Bronchial epithelial cell (primary cell): ENCODE measurements around the gene KSR1. TPM values are rescaled to one million over a fixed set of nuclear protein-coding genes. Genes with fewer than 3 reads are reported as not detected.
A peak's percentile ranks its signal among the peaks of the same experiment; 100 is the strongest.
"Not testable (repeated sequence)": the region's sequence is repeated elsewhere in the genome, so short reads cannot be mapped to it uniquely, and the experiment has no call there.

Experiments used
- DNase-seq: peaks from one replicate; pipeline ENCODE4 v3.0.0-alpha.2; 2010; ENCODE audit warnings: low read depth
- FAIRE-seq: peaks from 2 replicates; lab custom pipeline; 2011; peaks lifted over from hg19 to GRCh38; lab: Jason Lieb, UNC
- H3K27me3 ChIP-seq: 2 replicates; pipeline ENCODE4 v1.5.1; 2011; ENCODE audit warnings: low read length; ENCODE audit not compliant: control insufficient read depth, insufficient read depth
- H3K36me3 ChIP-seq: 2 replicates; pipeline ENCODE4 v1.5.1; 2011; ENCODE audit warnings: low read length; ENCODE audit not compliant: control insufficient read depth, insufficient read depth
- H3K4me3 ChIP-seq: 2 replicates; pipeline ENCODE4 v1.5.1; 2011; ENCODE audit warnings: mild to moderate bottlenecking, low read depth, low read length, control low read depth
- CTCF ChIP-seq: IDR thresholded peaks from 2 replicates; pipeline ENCODE4 v1.5.1; 2011; ENCODE audit warnings: mild to moderate bottlenecking, moderate library complexity, low read length, control low read depth, inconsistent platforms; ENCODE audit not compliant: insufficient read depth, severe bottlenecking
- total RNA-seq: library from RNA; depleted of rRNA; stranded (reverse); fragments of >200 nt; gene quantifications from 2 replicates; pipeline ENCODE4 v1.2.1, GENCODE V29; 2014

The KSR1 gene
- total RNA-seq, 1 donor from 2014 or later: 0.53 TPM

GRCh38 chr17:27650836-27651235, 194.6 kb downstream of the KSR1 start:
- H3K27me3 ChIP-seq: no peaks in the 10 kb centered on the region
- H3K4me3 ChIP-seq: no peak overlapping the region
- no peaks in the 10 kb centered on the region for H3K36me3 ChIP-seq
- no peak for TF ChIP-seq CTCF
- FAIRE-seq (no peak), DNase-seq (no peak)

- DNase-seq (peak; percentile 15), FAIRE-seq (no peak)
- TF ChIP-seq CTCF: peak; percentile 64
- H3K4me3 ChIP-seq: no peak overlapping the region
- no peaks in the 10 kb centered on the region for H3K36me3 ChIP-seq
- no peaks in the 10 kb centered on the region for H3K27me3 ChIP-seq
Measured at GRCh38 chr17:27651411-27652345, 195.4 kb downstream of the KSR1 start.

GRCh38 chr17:27653449-27653971, 197.3 kb downstream of the KSR1 start:
- not testable (repeated sequence) for H3K36me3 ChIP-seq, FAIRE-seq, H3K27me3 ChIP-seq, H3K4me3 ChIP-seq, DNase-seq

- Histone ChIP-seq H3K27me3 (no peaks in the 10 kb centered on the region), H3K4me3 (no peak overlapping the region), H3K36me3 (no peaks in the 10 kb centered on the region)
- TF ChIP-seq CTCF: no peak
- FAIRE-seq (no peak), DNase-seq (no peak)
Measured at GRCh38 chr17:27654136-27654535, 197.9 kb downstream of the KSR1 start.

GRCh38 chr17:27654654-27655524, 198.6 kb downstream of the KSR1 start:
- H3K36me3 ChIP-seq: no peaks in the 10 kb centered on the region
- peak; percentile 79 for TF ChIP-seq CTCF
- no peaks in the 10 kb centered on the region for H3K27me3 ChIP-seq
- no peak overlapping the region for H3K4me3 ChIP-seq
- FAIRE-seq: no peak
- peak; percentile 40 for DNase-seq

GRCh38 chr17:27655525-27656111, 199.4 kb downstream of the KSR1 start:
- not testable (repeated sequence) for FAIRE-seq, DNase-seq, H3K27me3 ChIP-seq, H3K4me3 ChIP-seq, H3K36me3 ChIP-seq

- not testable (repeated sequence) for H3K36me3 ChIP-seq, H3K27me3 ChIP-seq, H3K4me3 ChIP-seq, FAIRE-seq, DNase-seq
Measured at GRCh38 chr17:27656620-27657019, 200.4 kb downstream of the KSR1 start.
